ENCODE data around the gene CLRN1. TPM values are rescaled to one million over a fixed set of nuclear protein-coding genes. Genes with fewer than 3 reads are reported as not detected.

The CLRN1 gene
- total RNA-seq, 1 donor from 2014 or later = not detected

DNA sequence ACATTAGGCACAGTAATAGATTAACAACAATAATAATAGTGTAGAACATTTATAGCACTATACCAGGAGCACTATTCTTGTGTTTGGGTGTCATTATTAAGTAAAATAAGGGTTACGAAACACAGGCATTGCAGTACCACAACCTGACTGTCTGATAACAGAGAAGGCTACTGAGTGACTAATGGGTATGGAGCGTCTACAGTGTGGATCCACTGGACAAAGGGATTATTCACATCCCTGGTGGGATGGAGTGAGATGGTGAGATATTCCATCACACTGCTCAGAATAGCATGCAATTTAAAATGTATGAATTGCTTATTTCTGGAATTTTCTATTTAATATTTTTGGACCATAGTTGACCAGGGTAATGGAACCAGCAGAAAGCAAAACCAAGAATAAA lies 85.5 kb downstream of the CLRN1 start:
- no peak for DNase-seq (ENCODE audit: low spot score)
- intact Hi-C loops (cut with DNase I) = no loop called here

DNA sequence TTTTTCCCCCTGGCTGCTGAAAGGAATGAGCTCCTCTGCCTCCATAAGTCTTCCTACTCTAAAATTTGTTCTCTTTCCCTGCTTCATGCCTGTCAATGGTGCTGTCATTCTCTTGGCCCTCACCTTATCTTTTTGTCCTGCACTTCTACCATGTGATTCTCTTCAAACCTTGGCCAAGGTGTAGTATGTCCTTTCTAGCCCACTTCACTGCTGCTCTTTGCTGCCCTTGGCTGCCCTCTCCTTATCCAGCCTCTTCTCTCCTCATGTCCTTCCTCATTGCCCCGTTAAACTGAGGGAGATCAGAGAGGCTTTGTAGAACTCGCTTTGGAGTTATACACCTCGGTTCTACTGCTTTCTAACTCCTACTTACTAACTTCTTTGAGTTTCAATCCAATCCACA lies 87.0 kb downstream of the CLRN1 start:
- intact Hi-C loops (cut with DNase I) = no loop called here
- DNase-seq (ENCODE audit: low spot score) = no peak

DNA sequence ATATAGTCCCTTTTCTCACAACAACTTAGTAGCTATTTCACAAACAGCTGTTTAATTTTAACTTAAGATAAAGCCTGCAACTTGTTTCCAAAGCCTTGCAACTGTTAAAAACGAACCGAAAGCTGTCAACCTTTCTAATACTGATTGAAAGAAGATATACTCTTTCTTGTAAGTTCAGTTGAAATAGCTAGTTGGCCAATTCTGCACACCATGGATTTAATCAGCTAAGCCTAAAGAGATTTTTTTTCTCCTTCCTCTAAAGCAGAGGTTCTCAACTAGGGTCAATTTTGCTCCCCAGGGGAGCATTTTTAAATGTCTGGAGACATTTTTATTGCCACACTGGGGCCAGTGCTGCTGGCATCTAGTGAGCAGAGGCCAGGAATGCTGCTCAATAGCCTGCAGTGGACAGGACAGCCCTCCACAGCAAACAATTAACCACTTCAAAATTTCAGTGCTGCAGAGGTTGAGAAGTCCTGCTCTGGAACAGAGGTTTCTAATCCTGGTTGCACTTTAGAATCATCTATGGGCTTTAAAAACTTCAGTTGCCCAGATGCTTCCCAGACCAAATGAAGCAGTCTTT lies 93.4 kb downstream of the CLRN1 start:
- no peak for DNase-seq (ENCODE audit: low spot score)
- intact Hi-C loops (cut with DNase I) = no loop called here

DNA sequence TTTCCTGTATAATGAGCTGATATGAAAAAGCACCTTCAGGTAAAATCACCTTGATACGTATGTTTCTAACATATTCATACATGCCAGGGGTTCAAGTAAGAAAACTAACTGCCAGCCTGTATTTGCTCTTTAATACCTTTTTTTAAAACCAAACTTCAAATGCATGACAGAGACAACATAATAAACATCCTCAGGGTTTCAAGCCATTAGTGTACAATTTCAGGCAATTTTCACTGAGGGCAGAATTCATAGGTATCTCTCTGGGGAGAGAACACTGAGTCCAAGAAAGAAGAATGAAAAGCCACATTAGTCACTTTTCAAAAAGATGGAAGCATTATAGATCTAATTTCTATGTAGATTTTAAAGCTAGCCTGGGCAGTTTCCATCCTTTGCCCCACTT lies 94.2 kb downstream of the CLRN1 start:
- intact Hi-C loops (cut with DNase I) = no loop called here
- no peak for DNase-seq (ENCODE audit: low spot score)

DNA sequence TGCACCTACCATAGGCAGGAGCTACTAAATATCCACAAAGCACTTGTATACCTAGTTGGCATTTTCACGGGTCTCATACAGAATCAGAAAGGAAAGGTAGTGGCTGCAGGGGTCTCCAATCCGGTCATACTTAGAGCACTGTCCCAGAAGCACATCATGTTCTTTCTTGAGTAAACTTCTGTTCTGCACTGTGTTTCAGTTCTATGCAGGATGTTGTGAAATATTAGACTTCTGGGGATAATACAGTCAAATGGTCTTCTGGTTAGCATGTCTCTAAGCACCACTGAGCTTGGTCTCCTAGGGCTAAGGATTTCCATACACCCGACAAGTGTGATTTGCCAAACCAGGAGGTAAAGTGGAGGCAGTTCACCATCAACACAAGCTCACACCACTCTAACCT lies 95.2 kb downstream of the CLRN1 start:
- DNase-seq (ENCODE audit: low spot score) = no peak
- intact Hi-C loops (cut with DNase I) = no loop called here

DNA sequence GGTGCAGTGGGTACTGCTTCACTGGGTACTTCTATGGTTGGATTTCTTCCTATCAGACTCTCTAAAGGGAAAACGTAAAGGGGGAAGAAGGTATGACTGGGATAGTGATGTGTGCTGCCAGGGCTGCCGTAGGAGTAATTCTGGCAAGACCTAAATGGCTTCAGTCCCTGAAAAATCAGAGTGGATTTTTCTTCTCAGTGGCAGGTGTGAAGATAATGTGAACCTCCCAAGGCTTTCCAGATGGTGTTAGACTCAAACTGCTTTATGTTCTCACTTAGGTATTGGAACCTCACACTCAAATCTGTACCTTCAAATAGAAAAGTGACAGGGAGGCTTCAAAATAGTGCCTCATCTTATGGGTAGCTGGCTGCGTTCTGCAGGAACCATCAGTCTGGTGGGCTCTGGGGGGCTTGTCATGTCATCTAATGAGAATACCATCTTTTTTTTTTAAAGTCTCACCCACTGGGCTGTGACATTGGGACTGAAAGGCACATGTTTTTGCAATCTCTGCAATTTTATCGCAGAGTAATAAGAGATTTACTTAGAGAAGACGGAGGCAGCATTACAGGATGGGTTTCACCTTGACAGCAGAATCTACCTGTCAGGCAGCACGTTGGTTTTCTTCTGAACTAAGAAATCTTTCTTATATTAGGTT lies 95.8 kb downstream of the CLRN1 start:
- intact Hi-C loops (cut with DNase I) = no loop called here
- no peak for DNase-seq (ENCODE audit: low spot score)

Other genes with a start within 250 kb of the CLRN1 start
- 34.4 TPM for gene SIAH2, start 209.6 kb downstream of the CLRN1 start, total RNA-seq
- gene MINDY4B, start 67.3 kb downstream of the CLRN1 start, total RNA-seq = not detected
- 5.5 TPM for gene MED12L, start 112.9 kb upstream of the CLRN1 start, total RNA-seq
- gene GPR171, start 230.5 kb upstream of the CLRN1 start, total RNA-seq = 0.32 TPM